Measurements from ENCODE around the gene ATPAF2.

ATPAF2 gene

DNA sequence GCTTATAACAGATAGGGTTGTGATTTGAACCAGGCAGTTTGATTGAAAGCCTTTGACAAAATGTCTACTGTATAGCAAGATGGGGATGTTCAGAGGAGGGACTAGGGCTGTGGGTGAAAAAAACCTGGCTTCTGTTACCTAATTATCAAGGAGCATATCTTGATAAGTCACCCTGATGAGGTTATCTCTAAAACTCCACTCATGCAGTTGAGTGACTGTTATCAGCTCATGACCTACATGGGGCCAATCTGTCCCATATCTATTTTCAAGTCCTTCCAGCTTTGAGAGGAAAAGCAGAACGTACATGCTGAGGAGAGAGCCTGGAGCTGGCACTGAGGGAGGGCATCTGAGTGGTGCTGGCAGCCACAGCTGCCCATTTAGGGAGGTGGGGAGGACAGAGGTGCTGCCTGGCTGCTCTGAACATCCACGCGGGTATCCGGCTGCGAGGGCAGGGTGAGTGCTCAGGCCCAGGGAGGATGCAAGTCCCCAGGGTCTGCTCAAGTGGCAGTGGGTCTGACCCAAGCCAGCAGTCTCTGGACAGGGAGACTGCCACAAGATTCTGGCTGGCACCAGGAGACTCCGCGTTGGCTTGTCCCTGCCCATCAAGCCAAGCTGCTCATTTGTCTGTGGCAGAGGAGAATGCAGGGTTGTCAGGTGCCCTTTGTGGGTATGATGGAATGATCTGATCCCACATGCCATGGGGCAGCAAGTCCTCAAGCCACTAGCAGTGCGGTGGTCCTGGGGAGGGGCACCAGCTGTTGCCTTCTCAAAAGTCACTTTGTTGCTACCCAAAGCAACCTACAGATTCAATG is 29.2 kb downstream of the ATPAF2 start:
- no peak overlapping the region for H3K9ac ChIP-seq (ENCODE audit: low read length)
- 0 out of 2 replicates have a peak, but pooled peaks cover 3% of the 10 kb centered on the region for H3K27me3 ChIP-seq (ENCODE audit: control insufficient read depth, insufficient read depth, low read length)

DNA sequence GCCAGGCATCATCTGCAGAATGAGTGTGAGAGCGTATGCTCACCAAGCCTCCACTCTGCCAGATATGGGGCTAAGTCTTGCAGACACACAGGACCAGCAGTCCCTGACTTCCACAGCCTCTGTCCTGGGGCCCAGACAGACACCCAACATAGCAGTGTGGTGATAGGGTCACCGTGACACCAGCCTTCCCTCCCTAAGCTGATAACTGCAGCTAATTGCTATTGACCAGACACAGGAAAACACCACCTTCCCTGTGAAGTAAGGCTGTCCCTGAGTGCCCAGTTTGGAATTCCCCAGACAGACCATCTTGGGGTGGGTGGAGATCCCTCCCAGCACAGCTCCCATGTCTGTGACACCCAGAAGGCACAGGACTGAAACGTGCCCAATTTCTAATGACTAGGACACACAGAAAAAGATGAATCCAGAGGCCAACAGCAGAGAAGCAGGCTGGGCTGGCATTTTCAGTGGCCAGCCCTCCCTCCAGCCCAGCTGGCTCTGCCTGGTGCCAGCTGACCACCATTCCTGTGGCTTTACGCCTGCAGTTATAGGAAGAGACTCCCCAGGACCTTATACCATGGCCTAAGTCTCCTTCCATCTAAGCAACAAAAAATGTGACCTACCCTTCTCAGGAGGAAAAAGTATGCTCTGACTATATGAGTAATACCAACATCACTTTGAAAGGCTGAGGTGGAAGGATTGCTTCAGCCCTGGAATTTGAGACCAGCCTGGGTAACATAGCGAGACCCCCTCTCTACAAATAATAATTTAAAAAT is 30.3 kb downstream of the ATPAF2 start:
- Histone ChIP-seq H3K27me3 (ENCODE audit: control insufficient read depth, insufficient read depth, low read length) (0 out of 2 replicates have a peak, but pooled peaks cover 3% of the 10 kb centered on the region), H3K36me3 (ENCODE audit: control insufficient read depth, insufficient read depth, low read length) (no peaks in the 10 kb centered on the region)

More for the DNA sequence above, 29.2 kb downstream of the ATPAF2 start:
- Histone ChIP-seq H3K4me3 (ENCODE audit: low read depth, low read length) (no peak overlapping the region), H3K9me3 (ENCODE audit: control insufficient read depth, insufficient read depth, low read depth, low read length) (no peaks in the 10 kb centered on the region), H3K36me3 (ENCODE audit: control insufficient read depth, insufficient read depth, low read length) (no peaks in the 10 kb centered on the region), H3K27ac (ENCODE audit: low read depth, low read length) (no peak overlapping the region), H3K4me1 (ENCODE audit: control insufficient read depth, insufficient read depth, low read length) (peaks cover 5% of the 10 kb centered on the region; the same call in 1 of the 2 replicates)

DNA sequence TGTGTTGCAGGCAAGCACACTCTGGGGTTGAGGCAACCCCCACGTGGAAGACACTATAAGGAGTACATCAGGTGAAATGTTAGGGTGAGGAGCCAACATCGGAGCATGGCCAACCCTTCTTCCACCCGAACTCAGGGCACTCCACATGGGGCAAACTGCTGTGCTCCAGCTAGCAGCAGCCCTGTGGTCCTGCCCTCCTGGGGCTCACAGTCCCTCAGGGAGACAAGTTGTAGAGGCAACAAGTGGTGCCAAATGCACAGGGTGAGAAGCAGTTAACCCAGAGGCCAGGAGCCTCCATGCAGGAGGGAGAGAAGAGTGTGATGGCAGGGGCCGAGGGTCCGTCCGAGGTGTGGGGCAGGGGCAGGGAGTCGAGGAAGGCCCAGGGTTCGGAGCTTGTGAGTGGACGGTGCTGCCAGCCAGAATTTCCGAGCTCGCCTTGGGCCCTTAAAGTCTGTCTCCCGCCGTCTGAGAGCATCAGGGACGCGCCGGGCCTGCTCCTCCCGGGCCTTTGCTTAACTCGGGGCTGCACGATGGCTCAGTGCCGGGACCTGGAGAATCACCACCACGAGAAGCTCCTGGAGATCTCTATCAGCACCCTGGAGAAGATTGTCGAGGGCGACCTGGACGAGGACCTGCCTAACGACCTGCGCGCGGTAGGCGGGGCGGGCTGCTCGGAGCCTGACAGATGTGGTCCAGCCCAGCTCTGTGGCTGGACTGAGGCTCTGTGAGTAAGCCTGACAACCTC is 32.3 kb downstream of the ATPAF2 start:
- H3K9me3 ChIP-seq (ENCODE audit: control insufficient read depth, insufficient read depth, low read depth, low read length): no peaks in the 10 kb centered on the region
- peak overlapping the region; percentile 22; the same call in 1 of the 2 replicates for H3K4me3 ChIP-seq (ENCODE audit: low read depth, low read length)
- no peak overlapping the region for H3K9ac ChIP-seq (ENCODE audit: low read length)
- H3K4me1 ChIP-seq (ENCODE audit: control insufficient read depth, insufficient read depth, low read length): peaks cover 5% of the 10 kb centered on the region; the same call in 1 of the 2 replicates
- H3K27me3 ChIP-seq (ENCODE audit: control insufficient read depth, insufficient read depth, low read length): 0 out of 2 replicates have a peak, but pooled peaks cover 3% of the 10 kb centered on the region
- no peak overlapping the region for H3K27ac ChIP-seq (ENCODE audit: low read depth, low read length)
- no peaks in the 10 kb centered on the region for H3K36me3 ChIP-seq (ENCODE audit: control insufficient read depth, insufficient read depth, low read length)

More for the DNA sequence above, 30.3 kb downstream of the ATPAF2 start:
- Histone ChIP-seq H3K4me1 (ENCODE audit: control insufficient read depth, insufficient read depth, low read length) (peaks cover 5% of the 10 kb centered on the region; the same call in 1 of the 2 replicates), H3K9me3 (ENCODE audit: control insufficient read depth, insufficient read depth, low read depth, low read length) (no peaks in the 10 kb centered on the region), H3K4me3 (ENCODE audit: low read depth, low read length) (no peak overlapping the region), H3K9ac (ENCODE audit: low read length) (no peak overlapping the region), H3K27ac (ENCODE audit: low read depth, low read length) (no peak overlapping the region)

DNA sequence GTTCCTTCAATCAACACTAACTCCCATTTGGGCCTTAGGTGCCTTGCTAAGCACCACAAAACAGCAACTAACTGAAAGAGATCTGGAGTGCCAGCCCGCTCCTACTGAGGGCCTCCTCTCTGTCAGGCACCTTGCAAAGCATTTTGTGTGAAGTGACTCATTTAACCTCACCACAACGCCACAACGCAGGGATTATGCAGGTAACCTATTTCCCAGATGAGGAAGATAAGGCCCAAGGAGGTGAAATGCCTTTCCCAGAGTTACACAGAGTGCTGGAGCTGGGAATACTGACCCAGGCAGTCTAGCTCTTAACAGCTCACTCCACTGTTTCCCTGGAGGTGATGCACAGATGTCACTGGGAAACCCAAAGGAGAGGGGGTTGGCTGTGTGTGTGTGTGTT is 33.5 kb downstream of the ATPAF2 start:
- Histone ChIP-seq H3K27me3 (ENCODE audit: control insufficient read depth, insufficient read depth, low read length) (0 out of 2 replicates have a peak, but pooled peaks cover 3% of the 10 kb centered on the region), H3K36me3 (ENCODE audit: control insufficient read depth, insufficient read depth, low read length) (no peaks in the 10 kb centered on the region), H3K4me1 (ENCODE audit: control insufficient read depth, insufficient read depth, low read length) (peaks cover 5% of the 10 kb centered on the region; the same call in 1 of the 2 replicates), H3K27ac (ENCODE audit: low read depth, low read length) (no peak overlapping the region), H3K9ac (ENCODE audit: low read length) (no peak overlapping the region), H3K9me3 (ENCODE audit: control insufficient read depth, insufficient read depth, low read depth, low read length) (no peaks in the 10 kb centered on the region), H3K4me3 (ENCODE audit: low read depth, low read length) (no peak overlapping the region)

DNA sequence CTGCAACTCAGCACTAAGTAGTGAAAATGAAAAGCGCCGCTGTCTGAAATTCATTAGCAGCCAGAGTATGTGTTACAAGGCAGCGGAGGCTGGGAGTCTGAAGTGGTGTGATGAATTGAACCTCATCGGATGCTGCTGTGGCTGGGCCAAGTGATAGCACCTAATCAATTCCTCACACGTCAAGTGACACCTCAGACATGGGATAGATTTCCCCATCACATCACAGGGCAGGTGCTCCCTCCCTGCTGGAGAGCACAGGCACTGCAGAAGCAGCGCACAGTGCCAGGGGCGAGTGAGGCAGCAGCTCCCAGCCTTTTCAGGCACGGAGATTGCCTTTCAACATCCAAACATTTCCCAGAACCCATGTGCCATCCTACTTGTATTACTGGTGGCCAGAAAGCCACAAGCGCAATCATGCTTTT is 34.1 kb downstream of the ATPAF2 start:
- H3K27ac ChIP-seq (ENCODE audit: low read depth, low read length): no peak overlapping the region

DNA sequence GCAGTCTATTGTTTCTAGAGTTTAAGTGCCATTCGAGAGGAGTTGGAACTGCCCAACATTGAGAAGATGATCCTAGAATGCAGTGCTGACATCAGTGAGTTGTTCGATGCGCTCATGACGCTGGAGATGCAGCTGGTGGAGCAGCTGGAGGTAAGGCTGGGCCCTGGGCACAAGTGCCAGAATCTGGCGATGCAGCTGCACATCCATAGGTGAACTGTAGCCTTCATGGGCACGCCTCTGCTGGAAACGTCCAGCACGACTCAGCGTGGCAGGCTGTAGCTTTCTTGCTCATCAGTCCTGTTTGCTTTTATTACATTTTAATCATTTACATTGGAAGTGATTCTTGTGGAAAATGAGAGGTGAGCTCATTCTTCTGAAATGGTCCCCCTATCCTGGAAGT is 34.6 kb downstream of the ATPAF2 start:
- Histone ChIP-seq H3K4me1 (ENCODE audit: control insufficient read depth, insufficient read depth, low read length) (peaks cover 5% of the 10 kb centered on the region; the same call in 1 of the 2 replicates), H3K27me3 (ENCODE audit: control insufficient read depth, insufficient read depth, low read length) (0 out of 2 replicates have a peak, but pooled peaks cover 3% of the 10 kb centered on the region), H3K4me3 (ENCODE audit: low read depth, low read length) (no peak overlapping the region), H3K9me3 (ENCODE audit: control insufficient read depth, insufficient read depth, low read depth, low read length) (no peaks in the 10 kb centered on the region), H3K27ac (ENCODE audit: low read depth, low read length) (no peak overlapping the region), H3K9ac (ENCODE audit: low read length) (no peak overlapping the region), H3K36me3 (ENCODE audit: control insufficient read depth, insufficient read depth, low read length) (no peaks in the 10 kb centered on the region)

More for the DNA sequence above, 34.1 kb downstream of the ATPAF2 start:
- no peak overlapping the region for H3K4me3 ChIP-seq (ENCODE audit: low read depth, low read length)
- H3K9me3 ChIP-seq (ENCODE audit: control insufficient read depth, insufficient read depth, low read depth, low read length): no peaks in the 10 kb centered on the region
- 0 out of 2 replicates have a peak, but pooled peaks cover 3% of the 10 kb centered on the region for H3K27me3 ChIP-seq (ENCODE audit: control insufficient read depth, insufficient read depth, low read length)
- no peak overlapping the region for H3K9ac ChIP-seq (ENCODE audit: low read length)
- no peaks in the 10 kb centered on the region for H3K36me3 ChIP-seq (ENCODE audit: control insufficient read depth, insufficient read depth, low read length)
- H3K4me1 ChIP-seq (ENCODE audit: control insufficient read depth, insufficient read depth, low read length): peaks cover 5% of the 10 kb centered on the region; the same call in 1 of the 2 replicates

DNA sequence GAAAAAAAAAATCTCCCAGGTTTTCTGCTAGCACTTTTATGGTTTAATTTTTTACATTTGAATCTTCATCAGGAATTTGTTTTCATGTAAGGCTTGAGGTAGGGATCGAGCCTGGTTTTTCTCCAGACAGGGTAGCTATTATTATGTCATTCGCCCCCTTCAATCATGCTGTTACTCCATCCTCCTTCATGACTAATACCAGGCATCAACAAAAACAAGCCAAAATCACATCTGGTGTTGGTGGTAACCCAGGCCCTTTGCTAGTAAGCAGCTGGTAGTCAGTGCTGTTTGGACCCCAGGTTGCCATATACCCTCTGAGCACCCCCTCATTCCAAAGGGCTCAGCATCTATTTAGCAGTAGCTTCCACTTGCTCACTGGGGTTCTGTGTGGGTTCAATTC is 36.8 kb downstream of the ATPAF2 start:
- H3K9me3 ChIP-seq (ENCODE audit: control insufficient read depth, insufficient read depth, low read depth, low read length): no peaks in the 10 kb centered on the region
- H3K4me1 ChIP-seq (ENCODE audit: control insufficient read depth, insufficient read depth, low read length): peaks cover 5% of the 10 kb centered on the region; the same call in 1 of the 2 replicates
- no peak overlapping the region for H3K9ac ChIP-seq (ENCODE audit: low read length)
- no peak overlapping the region for H3K4me3 ChIP-seq (ENCODE audit: low read depth, low read length)
- H3K27ac ChIP-seq (ENCODE audit: low read depth, low read length): no peak overlapping the region
- 0 out of 2 replicates have a peak, but pooled peaks cover 3% of the 10 kb centered on the region for H3K27me3 ChIP-seq (ENCODE audit: control insufficient read depth, insufficient read depth, low read length)
- no peaks in the 10 kb centered on the region for H3K36me3 ChIP-seq (ENCODE audit: control insufficient read depth, insufficient read depth, low read length)

DNA sequence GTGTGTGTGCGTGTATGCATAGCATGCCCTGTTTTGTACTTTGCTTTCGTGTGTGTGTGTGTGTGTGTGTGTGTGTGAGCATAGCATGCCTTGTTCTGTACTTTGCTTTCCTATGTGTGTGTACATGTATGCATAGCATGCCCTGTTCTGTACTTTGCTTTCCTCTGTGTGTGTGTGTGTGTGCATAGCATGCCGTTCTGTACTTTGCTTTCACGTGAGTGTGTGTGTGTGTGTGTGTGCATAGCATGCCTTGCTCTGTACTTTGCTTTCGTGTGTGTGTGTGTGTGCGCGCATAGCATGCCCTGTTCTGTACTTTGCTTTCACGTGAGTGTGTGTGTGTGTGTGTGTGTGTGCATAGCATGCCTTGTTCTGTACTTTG is 38.9 kb downstream of the ATPAF2 start:
- H3K9ac ChIP-seq (ENCODE audit: low read length): no peak overlapping the region
- no peaks in the 10 kb centered on the region for H3K9me3 ChIP-seq (ENCODE audit: control insufficient read depth, insufficient read depth, low read depth, low read length)
- H3K36me3 ChIP-seq (ENCODE audit: control insufficient read depth, insufficient read depth, low read length): no peaks in the 10 kb centered on the region
- H3K27ac ChIP-seq (ENCODE audit: low read depth, low read length): no peak overlapping the region
- H3K27me3 ChIP-seq (ENCODE audit: control insufficient read depth, insufficient read depth, low read length): no peaks in the 10 kb centered on the region
- H3K4me1 ChIP-seq (ENCODE audit: control insufficient read depth, insufficient read depth, low read length): no peaks in the 10 kb centered on the region
- H3K4me3 ChIP-seq (ENCODE audit: low read depth, low read length): no peak overlapping the region

DNA sequence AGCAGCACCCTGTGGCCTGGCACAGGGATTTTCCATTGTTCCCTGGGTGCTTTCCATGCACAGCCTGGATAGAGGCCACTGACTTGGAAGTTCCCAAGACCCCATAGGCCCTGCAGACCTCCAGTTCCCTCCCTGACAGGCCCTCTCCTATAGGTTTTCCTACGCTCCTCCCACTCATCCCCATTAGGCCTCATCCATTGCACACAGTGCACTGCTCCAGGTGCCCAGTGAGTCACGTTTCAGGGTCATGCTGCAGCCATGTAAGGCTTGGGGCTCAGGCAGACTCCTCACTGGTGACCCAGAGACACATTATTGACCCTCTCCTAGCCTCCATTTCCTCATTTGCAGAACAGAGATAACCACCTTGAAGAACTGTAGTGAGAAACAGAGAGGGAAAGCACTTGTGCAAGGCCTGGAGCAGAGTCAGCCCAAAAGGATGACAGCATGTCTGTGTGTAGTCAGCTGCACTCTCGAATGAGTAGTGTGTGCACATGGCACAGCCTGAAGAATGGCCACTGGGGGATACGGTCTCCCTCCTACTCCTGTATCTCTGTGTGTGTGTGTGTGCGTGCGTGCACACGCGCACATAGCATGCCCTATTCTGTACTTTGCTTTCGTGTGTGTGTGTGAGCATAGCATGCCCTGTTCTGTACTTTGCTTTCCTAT is 39.5 kb downstream of the ATPAF2 start:
- H3K9me3 ChIP-seq (ENCODE audit: control insufficient read depth, insufficient read depth, low read depth, low read length): no peaks in the 10 kb centered on the region
- no peak overlapping the region for H3K27ac ChIP-seq (ENCODE audit: low read depth, low read length)
- H3K4me3 ChIP-seq (ENCODE audit: low read depth, low read length): no peak overlapping the region
- no peaks in the 10 kb centered on the region for H3K36me3 ChIP-seq (ENCODE audit: control insufficient read depth, insufficient read depth, low read length)
- no peak overlapping the region for H3K9ac ChIP-seq (ENCODE audit: low read length)
- H3K27me3 ChIP-seq (ENCODE audit: control insufficient read depth, insufficient read depth, low read length): no peaks in the 10 kb centered on the region
- H3K4me1 ChIP-seq (ENCODE audit: control insufficient read depth, insufficient read depth, low read length): peaks cover 2% of the 10 kb centered on the region; the same call in 1 of the 2 replicates

DNA sequence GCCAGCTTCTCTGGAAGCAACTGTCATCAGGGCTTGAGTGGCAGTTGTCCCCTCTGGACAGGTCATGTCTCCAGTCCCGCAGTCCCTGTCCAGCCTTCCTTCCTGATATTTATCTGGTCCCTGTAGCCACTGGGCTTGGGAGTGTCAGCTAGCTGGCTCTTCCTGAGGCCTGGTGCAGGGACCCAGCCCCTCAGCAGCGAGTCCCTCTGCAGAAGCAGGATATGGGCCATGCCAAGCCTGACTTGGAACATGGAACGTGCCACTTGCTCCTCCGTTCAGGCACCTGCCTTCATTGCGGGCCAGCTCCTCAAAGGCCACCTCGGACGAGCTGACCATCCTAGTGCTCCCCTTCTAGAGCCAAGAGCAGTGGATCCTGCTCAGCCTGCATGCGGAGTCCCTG is 40.0 kb downstream of the ATPAF2 start:
- no peak overlapping the region for H3K4me3 ChIP-seq (ENCODE audit: low read depth, low read length)
- no peaks in the 10 kb centered on the region for H3K36me3 ChIP-seq (ENCODE audit: control insufficient read depth, insufficient read depth, low read length)
- H3K9me3 ChIP-seq (ENCODE audit: control insufficient read depth, insufficient read depth, low read depth, low read length): no peaks in the 10 kb centered on the region
- H3K27me3 ChIP-seq (ENCODE audit: control insufficient read depth, insufficient read depth, low read length): no peaks in the 10 kb centered on the region
- no peak overlapping the region for H3K27ac ChIP-seq (ENCODE audit: low read depth, low read length)
- peaks cover 4% of the 10 kb centered on the region; the same call in 1 of the 2 replicates for H3K4me1 ChIP-seq (ENCODE audit: control insufficient read depth, insufficient read depth, low read length)
- no peak overlapping the region for H3K9ac ChIP-seq (ENCODE audit: low read length)
